Keratinocyte (primary cell): ENCODE data around the gene MICAL1. TPM values are rescaled to one million over a fixed set of nuclear protein-coding genes. Genes with fewer than 3 reads are reported as not detected.

Experiments used
- DNase-seq: peaks from one replicate; pipeline ENCODE4 v3.0.0-alpha.2; 2011; ENCODE audit warnings: low read depth, missing footprints, low spot score
- FAIRE-seq: peaks from 2 replicates; lab custom pipeline; 2011; peaks lifted over from hg19 to GRCh38; lab: Jason Lieb, UNC
- H2AFZ ChIP-seq: 2 replicates; pipeline ENCODE4 v1.6.0; 2012; ENCODE audit warnings: low read length, control low read depth, inconsistent platforms; ENCODE audit not compliant: control insufficient read depth
- H3K27ac ChIP-seq: 2 replicates; pipeline ENCODE4 v1.5.1; 2011; ENCODE audit warnings: low read length; ENCODE audit not compliant: control insufficient read depth, insufficient read depth
- H3K27me3 ChIP-seq: 3 replicates; pipeline ENCODE4 v1.6.0; 2011; ENCODE audit warnings: low read length; ENCODE audit not compliant: control insufficient read depth, insufficient read depth; ENCODE audit errors: extremely low read depth
- H3K36me3 ChIP-seq, 2 experiments: 2 replicates in 1 of 2; 3 replicates in 1 of 2; pipeline ENCODE4 v1.5.1; 2011; ENCODE audit warnings: low read length in 2 of 2, mild to moderate bottlenecking in 1 of 2; ENCODE audit not compliant: control insufficient read depth in 2 of 2, insufficient read depth in 2 of 2; ENCODE audit errors: extremely low read depth in 1 of 2
- H3K4me1 ChIP-seq: 3 replicates; pipeline ENCODE4 v1.5.1; 2011; ENCODE audit warnings: low read length; ENCODE audit not compliant: control insufficient read depth, insufficient read depth; ENCODE audit errors: extremely low read depth
- H3K4me2 ChIP-seq: 3 replicates; pipeline ENCODE4 v1.6.0; 2011; ENCODE audit warnings: low read depth, low read length; ENCODE audit not compliant: control insufficient read depth, insufficient read depth; ENCODE audit errors: extremely low read depth
- H3K4me3 ChIP-seq, 3 experiments: fragments of 200-600 bp in 1 of 3; sonication (generic) in 1 of 3; 2 replicates in 2 of 3; 3 replicates in 1 of 3; pipeline ENCODE4 v1.5.1; 2011 to 2016; ENCODE audit warnings: low read length in 3 of 3, mild to moderate bottlenecking in 3 of 3, control low read depth in 2 of 3, inconsistent platforms in 1 of 3, low read depth in 1 of 3, mixed read lengths in 1 of 3, mixed run types in 1 of 3, moderate library complexity in 1 of 3; ENCODE audit not compliant: control insufficient read depth in 2 of 3, insufficient read depth in 2 of 3; ENCODE audit errors: extremely low read depth in 1 of 3
- H3K79me2 ChIP-seq: 2 replicates; pipeline ENCODE4 v1.6.0; 2012; ENCODE audit warnings: low read length; ENCODE audit not compliant: control insufficient read depth, insufficient read depth
- H3K9ac ChIP-seq: 3 replicates; pipeline ENCODE4 v1.6.0; 2011; ENCODE audit warnings: low read length; ENCODE audit not compliant: control insufficient read depth, insufficient read depth; ENCODE audit errors: extremely low read depth
- H3K9me1 ChIP-seq: 3 replicates; pipeline ENCODE4 v1.6.0; 2011; ENCODE audit warnings: low read length; ENCODE audit not compliant: control insufficient read depth, insufficient read depth; ENCODE audit errors: extremely low read depth
- H3K9me3 ChIP-seq: 2 replicates; pipeline ENCODE4 v1.5.1; 2012; ENCODE audit warnings: low read depth, low read length; ENCODE audit not compliant: control insufficient read depth
- H4K20me1 ChIP-seq: 3 replicates; pipeline ENCODE4 v1.6.0; 2011; ENCODE audit warnings: low read length; ENCODE audit not compliant: control insufficient read depth, insufficient read depth; ENCODE audit errors: extremely low read depth
- EZH2 ChIP-seq: IDR thresholded peaks from one replicate; pipeline ENCODE4 v1.6.1; 2012; ENCODE audit warnings: inconsistent platforms, mild to moderate bottlenecking, low read length, moderate library complexity
- dilution Hi-C: fragments of 300-500 bp; cut with MboI; formaldehyde crosslinking; loops from one replicate; pipeline ENCODE4 v1.7.0; 2020; ENCODE audit warnings: low sequenced_read_pairs; ENCODE audit not compliant: extremely low pct_ligation_motif_present
- polyA plus RNA-seq, 5 experiments: library from polyadenylated mRNA; depleted of rRNA in 3 of 5; stranded (reverse) in 3 of 5; stranded (forward) in 1 of 5; unstranded in 1 of 5; fragments of >200 nt; gene quantifications; 1 replicate in 1 of 5; 2 replicates in 3 of 5; 3 replicates in 1 of 5; pipeline versions ENCODE4 v1.2.1 to v1.2.3, GENCODE V29; 2011 to 2012; ENCODE audit warnings: missing spikeins in 2 of 5, low read depth in 1 of 5, low replicate concordance in 1 of 5
- TF ChIP-seq, protein P1 (sequence below), 3 experiments: IDR thresholded peaks in 1 of 3; conservative IDR thresholded peaks in 1 of 3; optimal IDR thresholded peaks in 1 of 3; 2 replicates in 2 of 3; 3 replicates in 1 of 3; pipeline versions ENCODE3 to v1.5.1; 2011; ENCODE audit warnings: low read length in 3 of 3, mild to moderate bottlenecking in 3 of 3, moderate library complexity in 2 of 3, control low read depth in 1 of 3, inconsistent platforms in 1 of 3; ENCODE audit not compliant: insufficient read depth in 2 of 3; ENCODE audit errors: extremely low read depth in 1 of 3

Gene MICAL1
- polyA plus RNA-seq, 1 donor (not counting 4 experiments of a cell fraction or from before 2014, with no cell fraction given) = 25.6 TPM

DNA sequence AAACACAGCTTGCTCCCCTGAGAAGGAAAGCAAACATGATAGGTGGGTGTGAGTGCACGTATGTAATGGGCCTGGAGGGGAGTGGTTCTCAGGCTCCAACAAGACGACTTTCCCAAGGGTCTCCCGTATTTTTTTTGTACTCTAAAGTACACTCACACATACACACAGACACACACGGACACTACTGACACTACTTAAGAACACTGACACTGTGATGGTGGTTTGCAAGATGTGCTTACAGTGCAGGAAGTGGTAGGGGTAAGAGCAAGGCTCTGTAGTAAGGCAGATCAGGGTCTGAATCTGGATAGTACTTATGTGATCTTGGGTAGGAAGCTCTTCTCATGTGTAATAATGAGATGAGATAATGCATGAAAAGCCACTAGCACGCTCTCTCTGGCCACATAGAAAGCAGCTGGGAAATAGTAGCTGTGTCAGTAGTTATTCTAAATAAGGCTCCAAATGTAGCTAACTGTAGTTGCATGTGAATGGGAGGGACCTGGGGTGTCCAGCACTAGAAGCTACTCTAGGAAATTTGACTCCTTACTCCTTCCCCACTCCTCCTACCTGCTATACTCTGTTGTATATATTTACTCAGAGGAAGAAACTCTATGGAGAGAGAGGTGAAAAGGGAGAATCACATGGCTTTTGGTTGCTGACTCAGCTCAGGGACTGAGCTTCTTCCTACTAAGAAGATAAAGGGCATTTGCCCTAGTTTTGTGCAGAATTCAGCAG is 35.8 kb upstream of the MICAL1 start:
- TF ChIP-seq, protein P1, sequence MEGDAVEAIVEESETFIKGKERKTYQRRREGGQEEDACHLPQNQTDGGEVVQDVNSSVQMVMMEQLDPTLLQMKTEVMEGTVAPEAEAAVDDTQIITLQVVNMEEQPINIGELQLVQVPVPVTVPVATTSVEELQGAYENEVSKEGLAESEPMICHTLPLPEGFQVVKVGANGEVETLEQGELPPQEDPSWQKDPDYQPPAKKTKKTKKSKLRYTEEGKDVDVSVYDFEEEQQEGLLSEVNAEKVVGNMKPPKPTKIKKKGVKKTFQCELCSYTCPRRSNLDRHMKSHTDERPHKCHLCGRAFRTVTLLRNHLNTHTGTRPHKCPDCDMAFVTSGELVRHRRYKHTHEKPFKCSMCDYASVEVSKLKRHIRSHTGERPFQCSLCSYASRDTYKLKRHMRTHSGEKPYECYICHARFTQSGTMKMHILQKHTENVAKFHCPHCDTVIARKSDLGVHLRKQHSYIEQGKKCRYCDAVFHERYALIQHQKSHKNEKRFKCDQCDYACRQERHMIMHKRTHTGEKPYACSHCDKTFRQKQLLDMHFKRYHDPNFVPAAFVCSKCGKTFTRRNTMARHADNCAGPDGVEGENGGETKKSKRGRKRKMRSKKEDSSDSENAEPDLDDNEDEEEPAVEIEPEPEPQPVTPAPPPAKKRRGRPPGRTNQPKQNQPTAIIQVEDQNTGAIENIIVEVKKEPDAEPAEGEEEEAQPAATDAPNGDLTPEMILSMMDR (optimal IDR thresholded peaks at IDR 0.05 in 1 of 3, IDR thresholded peaks at IDR 0.05 in 1 of 3, conservative IDR thresholded peaks at IDR 0.05 in 1 of 3; ENCODE audit: extremely low read depth in 1 of 3, insufficient read depth in 2 of 3, low read length in 3 of 3) = no peak
- no peak for TF ChIP-seq EZH2
- Histone ChIP-seq H3K27me3 (no peaks in the 10 kb centered on the region), H3K4me1 (no peaks in the 10 kb centered on the region), H2AFZ (no peak overlapping the region), H3K4me2 (no peak overlapping the region), H4K20me1 (no peaks in the 10 kb centered on the region), H3K9ac (no peak overlapping the region), H3K4me3 (no peak overlapping the region), H3K36me3 (no peaks in the 10 kb centered on the region), H3K9me1 (no peaks in the 10 kb centered on the region), H3K27ac (no peak overlapping the region), H3K79me2 (no peaks in the 10 kb centered on the region), H3K9me3 (no peaks in the 10 kb centered on the region)
- FAIRE-seq (peak; percentile 13), DNase-seq (no peak)
- dilution Hi-C loops = no loop called here

DNA sequence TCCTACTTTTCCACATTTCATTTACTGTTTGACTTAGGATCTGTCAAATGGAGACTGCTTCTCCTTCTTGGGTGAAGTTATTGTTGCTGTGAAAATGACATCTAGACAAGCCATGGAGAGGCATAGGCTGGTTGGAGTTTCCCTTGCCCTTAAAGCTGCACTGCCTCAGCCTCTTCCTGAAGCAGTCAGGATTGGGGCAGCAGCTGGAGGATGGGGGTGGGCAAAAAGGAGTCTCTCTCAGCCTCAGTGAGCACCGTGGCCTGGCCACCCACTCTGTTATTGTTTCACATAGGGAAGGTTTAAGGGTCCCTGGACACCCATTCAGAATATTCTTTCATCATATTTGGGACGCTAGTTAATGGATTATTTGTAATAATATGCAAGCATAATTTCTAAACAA is 35.1 kb upstream of the MICAL1 start:
- H3K9me1 ChIP-seq = no peaks in the 10 kb centered on the region
- dilution Hi-C loops = no loop called here

More for the DNA sequence above, 35.1 kb upstream of the MICAL1 start:
- Histone ChIP-seq H3K9ac (no peak overlapping the region), H3K4me3 (no peak overlapping the region), H3K4me1 (no peaks in the 10 kb centered on the region), H3K27me3 (no peaks in the 10 kb centered on the region), H3K9me3 (no peaks in the 10 kb centered on the region), H3K4me2 (no peak overlapping the region), H3K27ac (no peak overlapping the region), H2AFZ (no peak overlapping the region), H4K20me1 (no peaks in the 10 kb centered on the region), H3K36me3 (no peaks in the 10 kb centered on the region), H3K79me2 (no peaks in the 10 kb centered on the region)
- DNase-seq (no peak), FAIRE-seq (no peak)
- TF ChIP-seq, protein P1 (optimal IDR thresholded peaks at IDR 0.05 in 1 of 3, IDR thresholded peaks at IDR 0.05 in 1 of 3, conservative IDR thresholded peaks at IDR 0.05 in 1 of 3; ENCODE audit: extremely low read depth in 1 of 3, insufficient read depth in 2 of 3, low read length in 3 of 3) = no peak
- TF ChIP-seq EZH2 = no peak
